DMS53 treated with DMSO at 0.1 percent for 48 hours (cell line): ENCODE results near the gene ZBTB46.
"Not testable (repeated sequence)": the region's sequence is repeated elsewhere in the genome, so short reads cannot be mapped to it uniquely, and the experiment has no call there.

ENCODE experiments used
- DNase-seq: peaks from one replicate; lab custom pipeline; 2025; ENCODE audit not compliant: unreplicated experiment; lab: John Stamatoyannopoulos, UW

Gene ZBTB46

GRCh38 chr20:63830841-63831588, at the start of gene ZBTB46:
TSS of gene ZBTB46 (minus strand) at chr20:63831264. CDS start at chr20:63790757, 40,507 bp downstream.
- DNase-seq, result no peak

DNA sequence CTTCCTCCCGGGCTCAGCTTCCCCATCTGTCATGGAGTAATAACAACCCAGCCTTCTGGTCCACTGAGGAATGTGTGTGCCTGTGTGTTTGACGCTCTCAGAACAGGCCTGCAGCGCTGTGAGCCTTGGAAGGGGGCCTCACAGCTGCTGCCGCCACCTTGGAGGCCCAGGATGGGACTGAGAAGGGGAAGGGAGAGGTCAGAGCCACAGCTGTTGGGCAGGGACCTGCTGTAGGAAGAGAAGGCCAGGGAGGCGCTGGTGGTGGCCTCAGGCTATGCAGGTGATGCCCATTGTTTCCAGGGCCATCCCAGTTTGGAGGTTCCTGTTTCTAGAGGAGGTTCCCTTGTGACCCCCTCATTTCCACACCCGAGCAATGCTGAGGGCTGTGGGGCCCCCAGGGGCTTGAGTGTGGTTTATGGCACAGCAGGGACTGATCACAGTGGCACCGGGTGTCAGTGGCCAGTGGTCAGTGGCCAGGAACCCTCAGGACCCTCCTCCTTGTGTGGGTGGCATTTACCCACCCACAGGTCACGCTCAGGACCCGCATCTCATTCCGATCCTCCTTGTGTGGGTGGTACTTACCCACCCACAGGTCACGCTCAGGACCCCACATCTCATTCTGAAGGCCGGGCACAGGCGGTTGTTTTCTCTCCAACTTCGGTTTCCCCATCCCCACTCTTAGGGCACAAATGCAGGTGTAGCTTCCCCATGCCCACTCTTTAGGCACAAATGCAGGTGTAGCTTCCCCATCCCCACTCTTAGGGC, 48.0 kb upstream of the ZBTB46 start:
- no peak for DNase-seq

DNA sequence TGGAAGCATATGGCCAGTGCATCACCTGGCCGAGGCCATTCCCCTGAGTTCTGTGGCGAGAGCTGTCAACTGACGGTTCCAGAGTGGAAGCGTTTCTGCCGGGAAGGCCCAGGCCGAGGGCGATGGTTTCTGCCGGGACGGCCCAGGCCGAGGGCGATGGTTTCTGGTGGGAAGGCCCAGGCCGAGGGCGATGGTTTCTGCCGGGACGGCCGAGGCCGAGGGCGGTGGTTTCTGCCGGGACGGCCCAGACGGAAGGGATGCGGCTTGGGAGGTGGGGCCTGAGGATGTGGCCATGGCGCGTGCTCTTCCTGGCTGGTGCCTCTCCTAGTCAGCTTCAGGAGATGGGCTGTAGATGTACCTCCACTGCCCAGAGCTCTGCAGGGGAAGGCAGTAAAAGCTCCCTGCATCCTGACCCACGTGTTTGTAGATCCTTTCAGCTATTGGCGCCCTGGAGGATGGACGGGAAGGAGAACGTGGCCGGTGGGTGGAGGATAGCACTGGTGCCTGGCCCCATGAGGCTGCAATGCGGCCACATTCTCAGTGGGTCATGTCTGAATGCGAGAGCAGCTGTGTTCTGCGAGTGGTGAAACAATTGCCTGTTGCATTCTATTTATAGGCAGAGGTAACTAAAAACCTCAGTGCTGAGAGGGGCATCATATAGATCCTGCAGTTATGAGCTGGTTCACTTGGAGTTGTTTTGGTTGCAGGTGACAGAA, 46.8 kb upstream of the ZBTB46 start:
- no peak for DNase-seq

DNA sequence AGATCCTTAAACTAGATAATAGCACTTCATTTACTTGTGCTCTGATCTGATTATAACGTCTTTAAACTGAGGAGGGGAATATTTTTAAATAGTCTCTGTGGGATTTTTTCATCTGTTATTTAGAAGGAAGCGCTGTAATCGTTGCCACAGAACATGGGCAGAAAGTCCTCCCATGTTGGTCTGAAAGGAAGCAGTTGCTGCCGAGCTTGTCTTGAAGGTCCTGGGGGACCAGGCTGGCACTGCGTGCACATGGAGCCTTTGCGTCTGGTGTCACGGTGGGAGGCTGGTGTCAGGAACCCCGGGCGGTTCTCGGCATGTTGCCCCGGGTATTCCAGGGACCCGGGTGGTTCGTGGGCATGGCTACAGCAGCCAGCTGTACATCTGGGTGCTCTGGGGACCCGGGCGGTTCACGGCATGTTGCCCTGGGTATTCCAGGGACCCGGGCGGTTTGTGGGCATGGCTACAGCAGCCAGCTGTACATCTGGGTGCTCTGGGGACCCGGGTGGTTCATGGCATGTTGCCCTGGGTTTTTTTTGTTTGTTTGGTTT, 45.5 kb upstream of the ZBTB46 start:
- DNase-seq, result no peak

GRCh38 chr20:63874241-63874640, 43.2 kb upstream of the ZBTB46 start:
- not testable (repeated sequence) for DNase-seq

GRCh38 chr20:63873477-63873971, 42.5 kb upstream of the ZBTB46 start:
- no peak for DNase-seq

GRCh38 chr20:63868264-63868663, 37.2 kb upstream of the ZBTB46 start:
- no peak for DNase-seq

DNA sequence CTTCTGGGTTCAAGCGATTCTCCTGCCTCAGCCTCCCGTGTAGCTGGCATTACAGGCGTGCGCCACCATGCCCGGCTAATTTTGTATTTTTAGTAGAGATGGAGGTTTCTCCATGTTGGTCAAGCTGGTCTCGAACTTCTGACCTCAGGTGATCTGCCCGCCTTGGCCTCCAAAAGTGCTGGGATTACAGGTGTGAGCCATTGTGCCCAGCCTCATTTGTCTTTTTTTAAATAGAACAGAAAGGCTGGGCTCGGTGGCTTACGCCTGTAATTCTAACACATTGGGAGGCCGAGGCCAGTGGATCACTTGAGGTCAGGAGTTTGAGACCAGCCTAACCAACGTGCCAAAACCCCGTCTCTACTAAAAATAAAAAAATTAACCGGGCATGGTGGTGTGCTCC, 36.0 kb upstream of the ZBTB46 start:
- not testable (repeated sequence) for DNase-seq

DNA sequence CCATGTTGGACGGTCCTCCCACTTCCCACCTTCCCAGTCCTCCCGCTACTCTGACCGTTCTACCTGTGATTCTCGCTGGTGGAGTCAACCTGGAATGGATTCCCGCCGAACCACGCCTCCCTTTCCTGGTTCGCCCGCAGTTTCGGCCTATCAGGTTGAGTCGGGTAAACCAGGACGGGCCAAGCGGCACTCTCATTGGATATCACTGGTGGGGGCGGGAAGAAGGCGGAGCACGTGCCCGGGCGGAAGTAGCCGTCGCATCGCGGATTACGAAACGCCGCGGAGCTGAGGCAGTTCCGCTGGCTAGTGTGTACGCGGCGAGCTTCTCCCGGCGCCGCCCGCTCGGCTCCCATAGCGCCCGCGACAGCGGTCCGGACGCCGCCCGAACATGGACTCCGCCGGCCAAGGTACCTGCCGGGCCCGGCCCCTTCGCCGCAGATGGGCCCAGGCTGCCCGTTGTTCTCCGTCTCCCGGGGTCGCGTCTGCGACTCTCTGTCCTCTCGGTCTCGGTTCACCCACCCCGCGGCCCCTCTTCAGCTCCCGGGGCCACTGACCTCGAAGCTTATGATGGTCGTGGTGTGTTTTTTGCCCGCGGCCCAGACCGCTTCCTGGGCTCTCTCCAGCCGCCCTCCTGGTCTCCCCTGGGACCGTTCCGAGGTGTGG, 34.0 kb upstream of the ZBTB46 start, which contains the start of gene TPD52L2:
TPD52L2 (plus strand) TSS at position 293 of the 663 bp plus-strand sequence; CDS start at position 389, 96 bp downstream.
- peak; percentile 99 for DNase-seq

DNA sequence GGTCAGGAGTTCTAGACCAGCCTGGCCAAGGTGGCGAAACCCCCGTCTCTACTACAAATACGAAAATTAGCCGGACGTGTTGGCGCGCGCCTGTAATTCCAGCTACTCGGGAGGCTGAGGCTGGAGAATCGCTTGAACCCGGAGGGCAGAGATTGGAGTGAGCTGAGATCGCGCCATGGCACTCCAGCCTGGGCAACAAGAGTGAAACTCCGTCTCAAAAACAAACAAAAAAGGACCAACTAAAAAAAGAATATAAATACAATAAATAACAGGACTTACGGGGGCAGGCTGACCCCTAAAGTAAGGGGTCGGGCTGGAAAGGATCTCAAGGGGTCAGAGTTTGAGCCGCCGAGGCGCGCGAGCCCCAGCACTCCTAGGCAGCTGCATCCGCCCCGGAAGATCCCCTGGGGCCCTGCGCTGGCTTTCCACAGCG, 33.5 kb upstream of the ZBTB46 start:
- no peak for DNase-seq

DNA sequence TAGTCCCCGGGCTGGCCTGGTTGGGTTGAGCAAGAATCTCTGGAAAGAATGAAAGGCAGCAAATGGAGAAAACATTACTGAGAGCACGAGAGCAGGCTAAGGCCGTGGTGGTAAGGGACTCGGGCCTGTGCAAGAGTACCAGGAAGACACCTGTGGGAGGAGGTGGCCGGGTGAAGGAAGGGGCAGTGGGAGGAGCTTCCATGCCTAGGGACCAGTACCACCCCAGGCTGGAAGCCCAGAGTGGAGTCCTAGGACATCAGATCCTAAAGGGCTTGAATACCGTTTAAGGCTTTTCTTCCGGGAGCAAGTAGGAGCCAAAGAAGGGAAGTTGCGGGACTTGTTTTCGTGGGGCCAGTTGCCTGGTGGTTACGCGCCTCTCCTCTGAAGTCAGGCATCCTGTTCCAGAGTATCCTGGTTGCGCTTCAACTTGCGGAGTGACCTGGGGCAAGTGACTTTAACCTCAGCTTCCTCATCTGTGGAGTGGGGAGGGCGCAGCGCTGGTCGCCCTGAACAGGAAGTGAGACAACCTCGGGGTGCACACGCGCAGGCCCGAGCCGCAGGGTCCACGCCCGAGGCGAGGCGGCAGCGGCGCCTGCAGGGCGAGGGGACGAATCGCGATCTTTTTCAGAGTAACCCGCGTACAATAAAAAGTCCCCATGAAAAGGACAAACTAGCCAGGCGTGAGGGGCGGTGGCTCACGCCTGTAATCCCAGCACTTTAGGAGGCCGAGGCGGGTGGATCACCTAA, 32.9 kb upstream of the ZBTB46 start:
- peak; percentile 76 for DNase-seq

- DNase-seq, result no peak
Observed at GRCh38 chr20:63863021-63863797, 32.1 kb upstream of the ZBTB46 start.

GRCh38 chr20:63861981-63862901, 31.2 kb upstream of the ZBTB46 start:
- no peak for DNase-seq

GRCh38 chr20:63861365-63861934, 30.4 kb upstream of the ZBTB46 start, which contains the start of gene ABHD16B:
TSS of gene ABHD16B (plus strand) at chr20:63861498. CDS start at chr20:63861541, 43 bp downstream.
- no peak for DNase-seq

DNA sequence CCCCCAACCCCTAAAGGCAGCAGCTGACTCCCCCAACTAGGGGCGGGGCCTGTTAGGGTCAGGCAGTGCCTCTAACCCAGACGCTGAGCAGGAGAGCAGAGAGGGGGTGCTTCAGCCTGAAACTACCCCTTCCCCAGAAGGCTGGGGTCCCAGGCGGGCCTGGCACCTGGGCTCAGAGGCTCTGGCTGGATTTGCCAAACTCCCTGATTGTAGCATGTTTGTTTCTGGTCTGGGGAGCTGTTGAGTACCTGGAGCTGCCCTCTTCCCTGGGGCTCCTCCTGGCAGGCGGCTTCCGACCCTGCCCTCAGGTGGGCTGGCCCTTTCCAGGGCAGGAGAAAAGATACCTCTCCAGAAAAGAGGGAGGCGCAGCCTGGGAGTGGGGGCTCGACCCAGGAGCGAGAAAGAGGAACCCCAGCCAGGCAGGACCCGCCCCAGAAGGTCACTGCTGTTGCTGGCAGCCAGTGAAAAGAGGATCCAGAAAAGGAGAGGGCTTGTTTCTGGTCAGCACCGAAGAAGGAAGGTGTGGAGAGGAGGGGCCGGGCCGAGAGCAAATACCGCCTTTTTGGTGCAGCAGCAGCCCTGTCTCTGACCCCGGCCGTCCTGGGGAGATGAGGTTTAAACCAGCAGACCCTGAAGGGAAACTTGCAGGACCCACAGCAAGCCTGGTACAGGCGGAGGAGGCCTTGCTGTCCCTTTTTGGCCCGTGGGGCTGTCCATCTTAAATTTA, 29.4 kb upstream of the ZBTB46 start:
- DNase-seq, result no peak

- no peak for DNase-seq
Observed at GRCh38 chr20:63859166-63859699, 28.2 kb upstream of the ZBTB46 start.
